Breast epithelium (tissue), 4 donors: ENCODE data around the gene PWWP2B. TPM values are rescaled to one million over a fixed set of nuclear protein-coding genes. Genes with fewer than 3 reads are reported as not detected.
A peak's percentile ranks its signal among the peaks of the same experiment; 100 is the strongest.

Experiments
- DNase-seq, 2 donors: peaks; one replicate each; pipeline ENCODE4 v3.0.0-alpha.2; 2019; ENCODE audit warnings: low spot score in 2 of 2
- H3K27ac ChIP-seq, 2 donors: fragments of 200-600 bp; sonication (generic) in 1 of 2; one replicate each; pipeline ENCODE4 v1.5.1; 2016 to 2019; ENCODE audit warnings: mild to moderate bottlenecking in 1 of 2
- H3K27me3 ChIP-seq, 2 donors: fragments of 200-600 bp; sonication (generic) in 1 of 2; one replicate each; pipeline versions ENCODE4 v1.5.1 to v1.6.0; 2017 to 2019; ENCODE audit warnings: control low read depth in 1 of 2, mild to moderate bottlenecking in 1 of 2
- H3K36me3 ChIP-seq: fragments of 200-600 bp; one replicate; pipeline ENCODE4 v1.5.1; 2019
- H3K4me1 ChIP-seq, 2 donors: fragments of 200-600 bp; sonication (generic); one replicate each; pipeline ENCODE4 v1.5.1; 2016 to 2019; ENCODE audit warnings: control low read depth in 1 of 2
- H3K4me3 ChIP-seq, 3 donors: fragments of 200-600 bp; sonication (generic); 1 replicate in 2 of 3; 2 replicates in 1 of 3; pipeline ENCODE4 v1.5.1; 2016 to 2019; ENCODE audit warnings: mild to moderate bottlenecking in 3 of 3, moderate library complexity in 2 of 3
- H3K9me3 ChIP-seq, 2 donors: fragments of 200-600 bp; sonication (generic) in 1 of 2; one replicate each; pipeline ENCODE4 v1.5.1; 2016 to 2019; ENCODE audit warnings: control low read depth in 1 of 2
- CTCF ChIP-seq, 3 donors: fragments of 450-650 bp; IDR thresholded peaks; one replicate each; pipeline ENCODE4 v1.5.1; 2016 to 2017; ENCODE audit warnings: antibody characterized with exemption in 3 of 3, mild to moderate bottlenecking in 3 of 3, moderate library complexity in 3 of 3
- POLR2A ChIP-seq: fragments of 450-650 bp; IDR thresholded peaks from one replicate; pipeline ENCODE4 v1.6.1; 2016; ENCODE audit warnings: antibody characterized with exemption, mild to moderate bottlenecking, moderate library complexity
- POLR2AphosphoS5 ChIP-seq, 3 donors: sonication (generic); formaldehyde crosslinking; IDR thresholded peaks; one replicate each; pipeline ENCODE4 v1.6.1; 2017; ENCODE audit warnings: antibody characterized with exemption in 3 of 3
- intact Hi-C: fragments of 100-400 bp; cut with DNase I; formaldehyde crosslinking; loops from one replicate; pipeline ENCODE4 v1.15.1; 2023; ENCODE audit warnings: low total_unique reads
- total RNA-seq, 3 donors: library from RNA; depleted of rRNA; stranded (reverse); fragments of >200 nt; gene quantifications; one replicate each; pipeline ENCODE4 v1.1.0, GENCODE V29; 2016

PWWP2B gene
- total RNA-seq, 3 donors from 2014 or later, result 10.7 to 15.5 (median 13.4) TPM

- Histone ChIP-seq H3K27me3 (no peaks in the 10 kb centered on the region), H3K27ac (peak overlapping the region in 1 of 2 donors; percentile 20), H3K4me3 (no peak overlapping the region), H3K36me3 (no peaks in the 10 kb centered on the region), H3K4me1 (peaks cover 0 to 7% of the 10 kb centered on the region in 2 donors), H3K9me3 (no peaks in the 10 kb centered on the region)
- peak in 1 of 2 donors; percentile 77 for DNase-seq
- TF ChIP-seq CTCF (IDR thresholded peaks at IDR 0.05) (peak; percentile 23 to 72 (median 40)), POLR2AphosphoS5 (IDR thresholded peaks at IDR 0.05) (no peak), POLR2A (no peak)
- intact Hi-C loops, result no loop called here
Observed at GRCh38 chr10:132387764-132388210, 9.2 kb upstream of the PWWP2B start.

- H3K4me3 ChIP-seq, result peak overlapping the region in 1 of 3 donors; percentile 39
- H3K9me3 ChIP-seq, result no peaks in the 10 kb centered on the region
- peaks cover 0 to 7% of the 10 kb centered on the region in 2 donors for H3K4me1 ChIP-seq
- peak overlapping the region in 1 of 2 donors; percentile 48 for H3K27ac ChIP-seq
- intact Hi-C loops, result no loop called here
- peak in 1 of 2 donors; percentile 59 for DNase-seq
- no peaks in the 10 kb centered on the region for H3K36me3 ChIP-seq
- no peaks in the 10 kb centered on the region for H3K27me3 ChIP-seq
- TF ChIP-seq CTCF (IDR thresholded peaks at IDR 0.05) (no peak), POLR2AphosphoS5 (IDR thresholded peaks at IDR 0.05) (no peak), POLR2A (no peak)
Observed at GRCh38 chr10:132388891-132389432, 8.0 kb upstream of the PWWP2B start.

GRCh38 chr10:132389433-132390169, 7.4 kb upstream of the PWWP2B start:
- Histone ChIP-seq H3K9me3 (no peaks in the 10 kb centered on the region), H3K27me3 (no peaks in the 10 kb centered on the region), H3K4me1 (peaks cover 0 to 7% of the 10 kb centered on the region in 2 donors), H3K36me3 (no peaks in the 10 kb centered on the region), H3K27ac (peak overlapping the region in 1 of 2 donors; percentile 48), H3K4me3 (peak overlapping the region in 1 of 3 donors; percentile 39)
- intact Hi-C loops, result loop anchor here (5.0 kb wide), 1 partner anchor 58 kb away; no protein-coding TSS in a partner anchor
- peak in 1 of 2 donors; percentile 49 for DNase-seq
- TF ChIP-seq CTCF (IDR thresholded peaks at IDR 0.05), result no peak
- no peak for TF ChIP-seq POLR2AphosphoS5 (IDR thresholded peaks at IDR 0.05)
- no peak for TF ChIP-seq POLR2A

- no peak overlapping the region for H3K4me3 ChIP-seq
- no peak for DNase-seq
- H3K9me3 ChIP-seq, result no peaks in the 10 kb centered on the region
- no peaks in the 10 kb centered on the region for H3K27me3 ChIP-seq
- no peak for TF ChIP-seq CTCF (IDR thresholded peaks at IDR 0.05)
- no peak for TF ChIP-seq POLR2AphosphoS5 (IDR thresholded peaks at IDR 0.05)
- no peak for TF ChIP-seq POLR2A
- peaks cover 0 to 8% of the 10 kb centered on the region in 2 donors for H3K4me1 ChIP-seq
- no peak overlapping the region for H3K27ac ChIP-seq
- no peaks in the 10 kb centered on the region for H3K36me3 ChIP-seq
- intact Hi-C loops, result loop anchor here (5.0 kb wide), 1 partner anchor 57 kb away; no protein-coding TSS in a partner anchor
Observed at GRCh38 chr10:132390170-132390920, 6.7 kb upstream of the PWWP2B start.
